GM21529 (cell line): Measurements from ENCODE around the gene C1orf232.

ENCODE experiments used
- ATAC-seq: cut with Tn5 transposase; IDR thresholded peaks from one replicate; pipeline ENCODE4 v1.9.1; 2021; ENCODE audit not compliant: unreplicated experiment

Gene C1orf232

DNA sequence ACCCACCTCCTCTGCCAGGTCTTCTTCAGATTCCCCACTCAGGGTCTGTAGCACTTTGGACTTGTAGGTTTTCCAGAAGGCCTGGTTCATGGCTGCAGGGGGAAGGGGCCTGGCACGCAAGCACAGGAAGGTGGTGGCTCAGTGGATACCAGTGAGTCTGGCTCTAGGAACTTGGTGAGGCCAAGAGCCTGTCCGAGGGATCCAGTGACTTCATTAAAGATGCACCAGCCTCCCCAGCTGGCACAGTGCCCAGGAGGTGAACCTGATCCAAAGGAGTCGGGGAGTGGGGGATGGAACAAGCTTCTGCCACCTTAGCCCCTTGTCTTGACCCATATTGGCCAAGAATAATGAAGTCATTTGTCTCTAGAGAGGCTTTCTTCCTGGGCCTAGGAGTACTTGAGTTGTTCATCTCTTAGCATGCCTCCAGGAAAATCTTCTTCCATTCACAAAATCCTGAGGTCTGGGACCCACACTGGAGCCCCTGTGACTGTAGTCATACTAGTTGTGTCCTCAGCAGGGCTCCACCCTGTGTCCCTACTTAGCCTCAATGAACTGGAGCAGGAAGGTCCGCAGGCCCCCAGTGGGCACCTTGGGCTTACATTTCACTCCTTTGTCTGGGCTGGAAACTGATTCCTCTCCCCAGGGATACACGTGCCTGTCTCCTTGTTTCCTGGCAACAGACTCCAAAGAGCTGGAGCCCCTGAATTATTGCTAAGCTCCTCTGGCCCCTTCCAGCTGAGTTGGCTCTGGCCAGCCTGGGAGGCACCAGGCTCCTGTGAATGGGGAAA, at the start of gene C1orf232:
TSS of gene C1orf232 (minus strand) at position 554 of the 788 bp plus-strand sequence. CDS start at position 90, 464 bp downstream.
- ATAC-seq = no peak

DNA sequence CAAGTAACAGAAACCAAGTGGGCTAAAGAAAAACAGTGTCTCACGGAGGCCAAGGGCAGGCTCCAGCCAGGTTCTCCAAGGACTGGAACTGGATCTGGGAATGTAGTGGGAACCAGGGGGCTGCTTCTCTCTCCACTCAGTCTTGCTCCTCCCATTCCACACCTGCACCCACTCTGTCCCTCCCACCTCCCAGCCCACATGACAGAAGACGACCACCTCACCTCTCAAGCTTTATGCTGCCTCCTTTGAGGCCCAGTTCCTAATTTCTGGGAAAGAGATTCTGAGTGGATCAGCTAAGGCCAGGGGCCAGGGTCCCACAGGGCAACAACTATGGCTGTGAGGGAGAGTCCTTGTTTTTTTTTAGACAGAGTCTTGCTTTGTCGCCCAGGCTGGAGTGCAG, 46.5 kb upstream of the C1orf232 start:
- no peak for ATAC-seq

DNA sequence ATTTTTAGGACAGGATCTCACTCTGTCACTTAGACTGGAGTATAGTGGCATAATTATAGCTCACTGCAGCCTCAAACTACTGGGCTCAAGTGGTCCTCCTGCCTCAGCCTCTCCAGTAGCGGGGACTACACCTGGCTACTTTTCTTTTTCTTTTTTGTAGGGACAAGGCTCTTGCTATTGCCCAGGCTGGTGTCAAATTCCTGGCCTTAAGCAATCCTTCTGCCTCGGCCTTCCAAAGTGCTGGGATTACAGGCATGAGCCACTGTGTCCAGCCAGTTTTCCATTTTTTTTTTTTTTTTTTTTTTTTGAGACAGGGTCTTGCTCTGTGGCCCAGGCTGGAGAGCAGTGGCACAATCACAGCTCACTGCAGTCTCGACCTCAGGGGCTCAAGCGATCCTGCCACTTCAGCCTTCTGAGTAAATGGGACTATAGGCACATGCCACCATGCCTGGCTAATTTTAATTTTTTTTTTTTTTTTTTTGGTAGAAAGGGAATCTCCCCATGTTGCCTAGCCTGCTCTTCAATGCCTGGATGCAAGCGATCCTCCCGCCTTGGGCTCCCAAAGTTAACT, 44.7 kb upstream of the C1orf232 start:
- ATAC-seq = no peak

DNA sequence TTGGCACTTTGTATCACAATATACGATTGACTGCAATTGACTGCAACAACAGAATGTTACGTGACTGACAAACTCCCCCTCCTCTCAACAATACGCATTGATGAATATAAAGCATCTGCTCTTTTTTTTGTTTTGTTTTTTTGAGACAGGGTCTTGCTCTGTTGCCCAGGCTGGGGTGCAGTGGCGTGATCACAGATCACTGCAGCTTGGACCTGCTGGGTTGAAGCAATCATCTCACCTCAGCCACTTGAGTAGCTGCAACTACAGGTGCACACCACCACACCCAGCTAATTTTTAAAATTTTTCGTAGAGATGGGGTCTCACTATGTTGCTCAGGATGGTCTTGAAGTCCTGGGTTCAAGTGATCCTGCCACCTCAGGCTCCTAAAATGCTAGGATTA, 44.0 kb upstream of the C1orf232 start:
- ATAC-seq = no peak

DNA sequence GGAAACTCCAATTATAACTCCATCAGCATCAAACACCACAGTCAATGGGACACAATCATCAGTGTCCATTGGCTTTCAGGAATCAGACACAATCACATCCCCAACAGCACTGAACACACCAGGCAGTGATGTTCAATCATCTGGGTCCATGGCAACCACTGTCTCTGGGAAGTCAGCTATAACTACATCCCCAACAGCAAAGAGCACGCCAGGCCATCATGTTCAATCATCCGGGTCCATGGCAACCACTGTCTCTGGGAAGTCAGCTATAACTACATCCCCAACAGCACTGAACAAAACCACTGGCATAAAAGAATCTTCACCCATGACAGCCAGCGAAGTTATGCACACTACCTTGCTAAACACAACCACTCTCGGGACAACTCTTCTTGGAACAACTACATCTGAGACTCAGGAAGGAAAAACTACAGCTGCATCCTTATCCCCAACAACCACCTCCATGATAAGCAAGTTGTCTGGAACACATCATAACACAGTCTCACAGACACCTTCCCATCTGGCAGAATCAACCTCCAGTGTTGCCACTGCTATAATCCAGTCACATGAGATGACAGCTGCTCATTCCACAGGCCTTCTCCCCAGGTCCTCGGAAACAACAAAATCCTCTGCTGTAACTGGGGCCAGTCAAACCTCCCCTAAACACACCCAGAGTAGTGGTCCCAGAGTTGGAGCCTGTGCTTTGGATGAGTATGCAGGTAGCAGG, 41.5 kb upstream of the C1orf232 start:
- ATAC-seq = no peak

DNA sequence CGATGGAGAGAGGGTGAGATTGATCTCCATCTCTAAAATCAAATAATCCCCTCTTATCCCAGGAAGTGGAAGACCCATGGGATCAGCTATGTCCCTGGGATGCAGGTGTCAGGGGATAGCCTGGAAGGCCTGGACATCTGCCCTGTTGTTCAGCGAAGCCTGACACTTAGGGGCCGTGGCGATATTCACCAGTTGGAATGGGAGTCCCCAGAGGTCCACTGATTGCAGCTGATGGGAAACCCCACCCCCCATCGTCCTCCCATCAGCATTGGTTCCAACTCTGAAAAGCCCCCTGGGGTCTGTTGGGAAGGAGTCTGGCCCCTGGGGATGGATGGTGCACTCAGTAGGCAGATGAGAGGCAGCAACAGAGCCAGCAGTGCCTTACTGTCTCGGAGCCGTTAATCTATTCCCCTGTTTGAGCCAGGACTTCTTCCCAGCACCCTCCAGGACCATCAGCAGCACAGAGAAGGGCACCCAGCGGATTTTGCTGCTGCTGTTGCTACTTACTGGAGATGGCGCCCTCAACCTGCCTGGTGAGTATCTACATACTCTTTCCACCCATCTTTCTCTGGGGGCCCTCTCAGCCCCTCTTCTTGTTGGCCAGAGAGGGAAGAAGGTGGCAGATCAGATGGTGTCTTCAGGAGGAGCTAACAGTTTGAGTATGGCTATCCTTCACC, 35.0 kb upstream of the C1orf232 start:
- no peak for ATAC-seq

DNA sequence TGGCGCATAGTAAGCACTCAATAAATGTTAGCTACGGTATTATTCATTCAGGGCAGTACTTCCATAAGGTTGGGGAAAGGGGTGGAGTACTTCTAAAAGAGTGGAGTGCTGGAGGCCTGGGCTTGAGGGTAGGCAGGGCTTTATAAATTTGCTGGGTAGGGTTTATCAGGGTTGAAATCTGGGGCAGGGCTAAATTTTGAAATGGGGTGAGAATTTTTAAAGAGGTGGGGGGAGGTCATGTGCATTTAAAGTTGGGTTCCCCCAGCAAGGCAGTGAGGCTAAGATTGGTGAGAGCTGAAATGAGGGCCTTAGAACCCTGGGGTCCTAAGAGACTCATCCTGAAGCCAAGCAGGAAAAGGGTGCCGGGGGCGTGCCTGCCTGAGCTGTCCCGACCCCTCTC, 31.6 kb upstream of the C1orf232 start:
- ATAC-seq = no peak

DNA sequence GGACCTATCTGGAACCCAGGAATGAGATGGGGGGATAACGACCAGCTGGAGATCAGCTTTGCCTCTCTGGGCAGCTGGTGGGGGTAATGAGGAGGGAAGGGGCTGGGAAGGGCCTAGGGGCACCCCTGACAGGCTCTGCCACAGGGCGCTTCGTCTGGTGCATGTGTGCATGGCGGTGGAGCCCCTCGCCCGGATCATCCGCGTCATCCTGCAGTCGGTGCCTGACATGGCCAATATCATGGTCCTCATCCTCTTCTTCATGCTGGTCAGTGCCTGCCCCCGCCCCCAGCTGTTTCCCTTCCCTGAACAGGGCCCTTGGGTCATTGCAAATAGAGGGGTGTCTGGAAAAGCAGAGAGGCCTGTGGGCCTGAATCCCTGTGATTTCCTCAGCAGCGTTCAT, 29.1 kb upstream of the C1orf232 start:
- no peak for ATAC-seq

DNA sequence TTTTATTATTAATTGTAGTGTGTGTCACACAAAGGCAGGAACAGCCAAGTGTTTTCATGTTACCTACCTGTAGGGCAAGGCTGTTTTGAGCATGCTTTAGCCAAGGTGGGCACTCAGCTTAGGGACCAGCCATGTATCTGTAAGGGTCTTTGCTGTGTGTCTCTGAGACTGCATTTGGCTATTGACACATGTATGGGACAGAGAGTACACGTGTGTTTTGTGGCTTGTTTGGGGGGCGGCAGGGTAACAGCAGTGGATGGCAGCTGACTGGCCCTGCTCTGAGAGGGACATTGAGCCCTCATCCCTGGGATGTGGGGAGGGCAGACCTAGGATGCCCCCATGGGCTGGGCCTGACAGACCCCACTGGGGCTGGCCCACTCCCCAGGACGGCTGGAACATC, 28.5 kb upstream of the C1orf232 start:
- no peak for ATAC-seq

DNA sequence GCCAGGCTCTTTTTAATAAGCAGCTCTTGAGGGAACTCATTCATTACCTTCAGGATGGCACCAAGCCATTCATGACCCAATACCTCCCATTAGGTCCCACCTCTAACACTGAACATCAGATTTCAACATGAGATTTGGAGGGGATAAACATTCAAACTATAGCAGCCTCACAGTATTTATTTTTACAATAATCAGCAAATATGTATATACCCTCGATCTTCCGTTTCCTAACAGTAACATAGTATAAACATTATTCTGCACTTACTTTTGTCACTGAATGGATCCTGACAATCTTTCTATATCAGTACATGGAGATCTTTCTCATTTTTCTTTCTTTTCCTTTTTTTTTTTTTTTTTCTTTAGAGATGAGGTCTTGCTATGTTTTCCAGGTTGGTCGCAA, 27.0 kb upstream of the C1orf232 start:
- no peak for ATAC-seq

DNA sequence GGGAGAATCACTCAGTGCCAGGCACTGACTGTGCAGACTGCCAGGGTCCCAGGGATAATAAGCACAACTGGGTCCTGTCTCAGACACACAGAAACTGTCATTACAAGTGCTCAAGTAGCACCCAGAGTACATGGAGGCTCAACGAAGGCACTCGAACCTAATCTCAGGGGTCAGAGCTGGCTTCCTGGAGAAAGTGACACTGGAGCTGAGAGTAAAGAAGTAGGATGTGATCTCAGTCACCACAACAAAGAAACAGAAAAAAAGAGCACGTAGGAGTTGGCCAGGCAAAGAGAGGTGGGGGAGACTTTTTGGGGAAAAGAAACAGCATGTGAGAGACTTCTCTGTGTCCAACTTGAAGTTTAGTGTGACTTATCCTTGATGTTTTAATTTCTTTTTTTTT, 23.0 kb upstream of the C1orf232 start:
- no peak for ATAC-seq

DNA sequence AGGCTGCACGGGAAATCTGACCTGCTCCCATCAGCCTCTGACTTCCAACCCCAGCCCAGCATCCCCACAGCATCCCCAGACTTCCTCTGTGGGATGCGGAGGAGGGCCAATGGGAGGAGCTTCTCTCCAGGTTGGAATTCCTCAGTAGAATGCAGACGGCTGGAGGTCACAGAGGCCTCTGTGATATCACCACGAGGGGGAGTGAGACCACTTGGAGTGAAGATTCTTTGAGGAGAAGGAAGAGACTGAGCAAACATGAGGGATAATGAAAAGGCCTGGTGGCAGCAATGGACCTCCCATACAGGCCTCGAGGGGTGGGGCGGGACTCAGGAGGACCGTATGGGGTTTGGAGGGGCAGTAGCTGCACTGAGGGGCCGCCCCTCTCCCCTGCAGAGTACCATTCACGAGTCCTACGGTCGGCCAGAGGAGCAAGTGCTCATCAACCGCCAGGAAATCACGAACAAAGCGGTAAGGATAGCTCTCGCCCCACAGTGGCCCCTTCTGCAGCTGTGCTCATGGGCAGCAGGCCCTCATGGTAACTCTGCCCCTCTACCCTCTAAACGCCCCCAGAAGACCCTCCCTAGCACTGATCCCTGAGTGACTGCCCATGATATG, 21.7 kb upstream of the C1orf232 start, which contains the start of gene CATSPER4:
TSS of gene CATSPER4 (plus strand) at position 230 of the 615 bp plus-strand sequence. CDS start at position 256, 26 bp downstream.
- ATAC-seq = no peak

DNA sequence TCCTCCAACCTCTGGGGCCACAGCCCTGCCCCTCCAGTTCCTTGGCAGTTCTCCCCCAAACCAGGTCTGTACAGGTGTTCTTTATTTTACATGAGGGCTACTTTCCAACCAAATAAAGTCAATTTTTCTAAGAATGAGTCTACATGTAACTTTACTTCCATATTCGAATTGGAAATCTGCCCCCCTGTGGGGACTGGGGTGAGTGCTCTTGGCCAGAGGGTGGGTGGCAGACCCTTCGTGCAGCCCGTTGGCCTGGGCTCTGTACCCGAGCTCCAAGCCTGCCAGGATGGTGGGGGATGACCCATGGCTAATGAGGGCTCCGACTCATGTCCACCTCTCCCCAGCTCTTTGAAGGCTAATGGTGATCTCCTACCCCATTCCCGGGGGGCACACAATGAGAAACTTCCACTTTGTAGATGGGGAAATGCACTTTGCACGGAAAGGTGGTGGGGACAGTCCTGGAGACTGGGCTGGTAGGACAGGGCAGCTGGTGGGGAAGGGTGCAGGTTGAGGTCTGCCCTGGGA, 21.1 kb upstream of the C1orf232 start:
- ATAC-seq = no peak

DNA sequence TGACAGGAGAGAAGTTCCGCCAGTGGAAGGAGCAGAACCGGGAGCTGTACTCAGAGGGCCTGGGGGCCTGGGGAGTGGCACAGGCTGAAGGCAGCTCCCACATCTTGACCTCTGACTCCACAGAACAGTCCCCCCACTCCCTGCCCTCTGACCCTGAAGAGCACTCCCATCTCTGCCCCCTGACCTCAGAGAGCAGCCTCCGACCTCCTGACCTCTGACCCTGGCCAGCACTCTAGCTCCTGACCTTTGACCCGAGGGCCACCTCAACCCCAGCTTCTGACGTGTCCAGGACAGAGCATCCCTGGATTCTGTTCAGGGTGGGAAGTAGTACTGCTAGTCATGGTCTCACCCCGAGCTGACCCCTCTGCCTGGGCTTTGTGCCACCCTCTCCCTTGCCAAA, 20.6 kb upstream of the C1orf232 start:
- ATAC-seq = no peak

DNA sequence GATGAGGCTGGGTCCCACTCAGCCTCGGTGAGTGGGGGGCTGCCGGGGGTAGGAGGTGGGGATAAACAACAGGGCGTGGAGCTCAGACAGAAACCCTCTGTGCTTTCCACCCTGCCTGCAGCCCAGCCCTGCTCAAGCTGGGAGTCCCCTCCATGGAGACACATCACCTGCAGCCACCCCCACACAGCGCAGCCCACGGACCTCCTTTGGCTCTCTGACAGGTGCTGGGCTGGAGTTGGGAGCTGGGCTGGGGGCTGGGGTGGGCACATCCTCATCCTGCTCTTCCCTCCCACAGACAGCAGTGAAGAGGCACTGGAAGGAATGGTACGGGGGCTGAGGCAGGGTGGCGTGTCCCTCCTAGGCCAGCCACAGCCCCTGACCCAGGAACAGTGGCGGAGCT, 19.7 kb upstream of the C1orf232 start:
- no peak for ATAC-seq

DNA sequence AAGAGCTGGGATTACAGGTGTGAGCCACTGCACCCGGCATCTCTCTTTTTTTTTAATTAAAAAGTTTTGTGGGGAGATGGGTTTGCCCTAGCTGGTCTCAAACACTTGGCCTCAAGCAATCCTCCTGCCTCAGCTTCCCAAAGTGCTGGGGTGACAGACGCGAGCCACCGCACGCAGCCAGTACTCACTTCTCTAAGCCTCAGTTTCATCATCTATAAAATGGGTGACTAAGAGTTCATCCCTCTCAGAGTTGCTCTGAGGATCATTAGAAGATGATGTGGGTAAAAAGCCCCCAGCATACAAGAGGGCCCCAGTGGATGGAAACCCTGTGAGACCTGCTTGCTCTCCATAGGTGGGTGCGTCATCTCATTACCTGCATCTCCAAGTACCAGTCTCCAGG, 19.1 kb upstream of the C1orf232 start:
- ATAC-seq = no peak

DNA sequence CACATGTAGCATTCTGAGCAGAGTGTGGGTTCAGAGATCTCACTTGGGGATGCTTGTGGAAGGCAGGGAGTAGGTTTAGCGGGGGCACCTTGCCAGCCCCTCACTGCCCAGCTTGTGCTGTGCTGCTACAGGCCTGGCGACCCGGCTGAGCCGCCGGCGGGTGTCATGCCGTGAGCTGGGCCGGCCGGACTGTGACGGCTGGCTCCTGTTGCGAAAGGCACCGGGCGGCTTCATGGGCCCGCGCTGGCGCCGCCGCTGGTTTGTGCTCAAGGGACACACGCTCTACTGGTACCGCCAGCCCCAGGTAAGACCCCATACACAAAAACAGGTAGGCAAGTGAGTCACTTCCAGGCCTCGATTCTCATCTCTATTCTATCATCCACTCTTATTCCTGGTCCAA, 16.1 kb upstream of the C1orf232 start:
- no peak for ATAC-seq

DNA sequence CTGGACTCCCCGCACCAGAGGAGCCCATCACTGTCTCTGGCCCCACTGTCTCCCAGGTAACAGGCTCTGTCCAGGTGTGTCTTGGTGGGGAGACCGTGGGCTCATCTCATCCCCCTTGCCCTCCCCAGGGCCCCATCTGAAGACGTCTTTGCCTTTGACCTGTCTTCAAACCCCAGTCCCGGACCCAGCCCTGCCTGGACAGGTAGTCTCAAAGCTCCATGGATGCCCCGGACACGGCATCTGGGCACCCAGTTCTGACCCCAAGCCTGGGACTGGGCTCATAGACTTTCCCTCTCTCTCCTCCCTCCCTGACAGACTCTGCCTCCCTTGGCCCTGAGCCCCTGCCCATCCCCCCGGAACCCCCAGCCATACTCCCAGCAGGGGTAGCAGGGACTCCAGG, 15.3 kb upstream of the C1orf232 start:
- no peak for ATAC-seq

DNA sequence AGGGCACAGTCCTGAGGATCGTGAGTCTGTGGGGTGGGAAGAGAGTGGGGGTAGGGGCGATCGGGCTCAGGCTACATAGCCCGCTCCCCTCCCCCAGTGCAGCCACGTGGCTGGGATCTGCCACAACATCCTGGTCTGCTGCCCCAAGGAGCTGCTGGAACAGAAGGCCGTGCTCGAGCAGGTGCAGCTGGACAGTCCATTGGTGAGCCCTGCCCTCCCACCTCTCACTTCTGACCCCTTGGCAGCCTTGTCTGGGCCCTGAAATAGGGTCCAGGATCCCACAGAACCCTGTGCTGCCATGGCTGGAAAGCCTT, 13.6 kb upstream of the C1orf232 start:
- ATAC-seq = no peak

DNA sequence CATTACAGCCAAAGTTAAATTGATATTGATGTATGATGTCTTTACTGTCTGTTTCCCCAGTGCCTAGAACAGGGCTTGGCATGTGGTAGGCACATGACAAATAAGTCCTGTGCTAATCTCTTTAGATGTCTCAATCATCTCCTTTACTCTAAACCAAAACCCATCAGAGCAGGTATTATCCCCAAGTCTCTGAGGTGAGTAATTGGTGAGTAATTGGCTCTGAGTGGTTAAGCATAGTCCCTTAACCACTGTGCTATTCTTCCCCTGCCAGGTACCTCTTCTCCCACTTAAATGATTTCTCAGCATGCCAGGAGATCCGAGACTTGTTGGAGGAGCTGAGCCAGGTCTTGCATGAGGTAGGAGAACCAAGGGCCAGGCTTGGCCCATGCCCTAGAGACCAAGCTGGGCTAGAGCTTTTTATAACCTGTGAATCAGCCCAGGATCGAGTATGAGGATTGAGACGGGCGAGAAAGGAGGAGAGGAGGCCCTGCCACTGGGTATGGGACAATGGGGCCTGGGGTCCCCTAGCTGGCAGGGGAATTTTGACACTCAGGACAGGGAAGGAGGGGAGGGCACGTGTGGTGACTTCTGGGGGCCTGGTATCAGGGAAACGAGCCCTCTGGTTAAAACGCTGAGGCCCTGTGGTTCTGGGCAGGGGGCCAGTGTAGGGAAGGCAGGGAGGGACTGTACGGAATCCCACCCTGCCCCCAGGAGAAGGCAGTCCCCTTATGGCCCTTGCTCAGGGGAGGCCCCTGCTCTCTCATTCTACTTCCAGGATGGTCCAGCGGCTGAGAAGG, 13.0 kb upstream of the C1orf232 start:
- ATAC-seq = no peak
